Measurements from ENCODE around the gene MVP.
A peak's percentile ranks its signal among the peaks of the same experiment; 100 is the strongest.
"Not testable (repeated sequence)": the region's sequence is repeated elsewhere in the genome, so short reads cannot be mapped to it uniquely, and the experiment has no call there.

MVP gene

GRCh38 chr16:29815032-29815721 lies 5.1 kb upstream of the MVP start:
- DNase-seq (ENCODE audit: low read depth in 2 of 2) = no peak

- DNase-seq (ENCODE audit: low read depth in 2 of 2) = peak; percentile 98
Measured at GRCh38 chr16:29815793-29816693, 4.2 kb upstream of the MVP start, which contains the start of gene PAGR1. TSS of gene PAGR1 (plus strand) at chr16:29816152. CDS start at chr16:29816526, 374 bp downstream.

- no peak for DNase-seq (ENCODE audit: low read depth in 2 of 2)
Measured at GRCh38 chr16:29816694-29817441, 3.4 kb upstream of the MVP start.

GRCh38 chr16:29818082-29818481 lies 2.2 kb upstream of the MVP start:
- DNase-seq (ENCODE audit: low read depth in 2 of 2) = no peak

- no peak for DNase-seq (ENCODE audit: low read depth in 2 of 2)
Measured at GRCh38 chr16:29819506-29819905, 756 bp upstream of the MVP start.

GRCh38 chr16:29820730-29821642 lies 724 bp downstream of the MVP start:
- DNase-seq (ENCODE audit: low read depth in 2 of 2) = no peak

- no peak for DNase-seq (ENCODE audit: low read depth in 2 of 2)
Measured at GRCh38 chr16:29821643-29822115, 1.4 kb downstream of the MVP start.

- DNase-seq (ENCODE audit: low read depth in 2 of 2) = no peak
Measured at GRCh38 chr16:29824589-29825144, 4.4 kb downstream of the MVP start.

GRCh38 chr16:29825145-29826044 lies 5.1 kb downstream of the MVP start:
- DNase-seq (ENCODE audit: low read depth in 2 of 2) = peak in 1 of 2 experiments; percentile 51

- DNase-seq (ENCODE audit: low read depth in 2 of 2) = no peak
Measured at GRCh38 chr16:29826342-29826695, 6.1 kb downstream of the MVP start.

GRCh38 chr16:29830774-29831173 lies 10.5 kb downstream of the MVP start:
- no peak for DNase-seq (ENCODE audit: low read depth in 2 of 2)

- DNase-seq (ENCODE audit: low read depth in 2 of 2) = no peak
Measured at GRCh38 chr16:29831490-29831889, 11.2 kb downstream of the MVP start.

- not testable (repeated sequence) for DNase-seq (ENCODE audit: low read depth in 2 of 2)
Measured at GRCh38 chr16:29833219-29833618, 13.0 kb downstream of the MVP start.

GRCh38 chr16:29834079-29834478 lies 13.8 kb downstream of the MVP start:
- DNase-seq (ENCODE audit: low read depth in 2 of 2) = no peak

- DNase-seq (ENCODE audit: low read depth in 2 of 2) = no peak
Measured at GRCh38 chr16:29835926-29836325, 15.7 kb downstream of the MVP start.

- no peak for DNase-seq (ENCODE audit: low read depth in 2 of 2)
Measured at GRCh38 chr16:29836623-29837022, 16.4 kb downstream of the MVP start.

GRCh38 chr16:29837841-29838240 lies 17.6 kb downstream of the MVP start:
- DNase-seq (ENCODE audit: low read depth in 2 of 2) = no peak

- DNase-seq (ENCODE audit: low read depth in 2 of 2) = no peak
Measured at GRCh38 chr16:29839822-29840221, 19.6 kb downstream of the MVP start.

- DNase-seq (ENCODE audit: low read depth in 2 of 2) = no peak
Measured at GRCh38 chr16:29840240-29840639, 20.0 kb downstream of the MVP start.

GRCh38 chr16:29841631-29842030 lies 21.4 kb downstream of the MVP start:
- no peak for DNase-seq (ENCODE audit: low read depth in 2 of 2)

All from fibroblast of skin of left biceps (primary cell).